ENCODE data around the gene PRELID1.

The PRELID1 gene

DNA sequence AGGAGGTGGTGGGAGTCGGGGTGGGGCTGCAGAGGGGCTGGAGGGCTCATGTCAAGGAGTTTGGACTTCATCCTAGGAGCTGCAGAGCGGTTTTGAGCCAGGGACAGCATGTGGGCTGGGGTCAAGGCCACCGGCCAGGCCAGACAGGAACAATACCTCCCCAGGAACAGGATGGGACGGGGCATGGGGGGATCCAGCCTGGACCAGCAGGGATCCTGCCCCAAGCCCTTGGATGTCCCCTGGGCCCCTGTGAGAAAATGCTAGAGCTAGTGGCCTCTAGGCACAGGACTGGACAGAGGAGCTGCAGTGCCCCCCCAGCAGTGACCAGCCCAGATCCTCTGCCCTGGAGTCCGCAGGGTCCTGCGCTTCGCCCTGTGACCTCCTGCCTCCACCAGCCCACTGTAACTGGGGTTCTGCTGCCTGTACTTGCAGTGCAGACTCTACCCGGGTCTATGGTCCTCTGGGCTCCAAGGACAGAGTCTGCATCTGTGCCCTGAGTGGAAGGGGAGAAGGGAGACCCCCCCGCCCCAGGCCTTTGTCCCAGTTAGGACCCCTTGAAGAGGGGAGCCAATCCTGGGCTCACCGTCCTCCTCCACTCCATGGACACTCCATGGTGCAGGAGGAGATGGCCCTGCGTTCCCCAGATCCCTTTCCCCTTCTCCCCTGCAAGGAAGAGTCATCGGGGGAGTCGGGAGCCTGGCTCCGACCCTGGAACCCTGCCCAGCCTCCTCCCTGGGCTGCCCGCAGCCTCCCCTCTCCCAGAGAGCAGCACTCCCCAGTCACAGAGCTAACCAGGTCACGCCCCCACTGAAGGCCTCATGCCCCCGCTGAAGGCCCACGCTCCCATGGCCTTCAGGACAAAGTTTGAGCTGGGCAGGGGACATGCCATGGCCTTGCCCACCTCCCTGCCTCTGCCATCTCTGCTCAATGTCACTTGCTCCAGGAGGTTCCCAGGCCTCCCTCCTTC, 11.1 kb downstream of the PRELID1 start:
- DNase-seq: no peak

DNA sequence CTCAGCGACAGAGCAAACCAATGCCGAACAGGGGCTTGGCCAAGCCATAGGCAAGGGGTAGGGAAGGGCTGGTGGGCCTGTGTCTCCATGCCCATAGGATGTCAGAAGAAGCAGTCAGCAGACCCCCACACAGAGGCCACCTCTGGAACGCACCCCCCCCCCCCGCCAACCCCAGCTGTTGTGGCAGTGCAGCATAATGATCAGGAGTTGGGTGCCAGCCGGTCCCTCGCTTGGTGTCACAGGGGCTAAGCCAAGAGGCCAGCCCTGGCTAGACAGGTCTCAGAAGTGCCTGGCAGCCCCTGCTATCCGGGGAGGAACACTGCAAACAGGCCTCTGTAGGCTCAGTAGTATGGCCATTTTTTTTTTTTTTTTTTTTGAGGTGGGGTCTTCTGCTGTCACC, 11.8 kb downstream of the PRELID1 start:
- no peak for DNase-seq

DNA sequence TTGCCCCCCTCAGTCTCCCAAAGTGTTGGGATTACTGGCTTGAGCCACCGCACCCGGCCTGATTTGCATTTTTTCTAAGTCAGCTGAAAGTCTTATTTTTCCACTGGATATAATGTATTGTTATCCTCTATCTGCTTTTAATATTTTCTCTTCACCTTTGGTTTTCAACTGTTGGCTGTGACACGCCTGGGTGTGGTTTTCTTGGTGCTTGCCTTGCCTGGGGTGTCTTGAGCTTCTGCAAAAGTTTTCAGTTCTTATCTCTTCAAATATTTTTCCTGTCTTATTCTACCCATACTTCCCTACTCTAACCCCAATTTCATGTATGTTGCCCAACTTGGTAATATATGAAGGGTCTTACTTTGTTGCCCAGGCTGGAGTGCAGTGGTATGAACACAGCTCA, 12.4 kb downstream of the PRELID1 start:
- no peak for DNase-seq

DNA sequence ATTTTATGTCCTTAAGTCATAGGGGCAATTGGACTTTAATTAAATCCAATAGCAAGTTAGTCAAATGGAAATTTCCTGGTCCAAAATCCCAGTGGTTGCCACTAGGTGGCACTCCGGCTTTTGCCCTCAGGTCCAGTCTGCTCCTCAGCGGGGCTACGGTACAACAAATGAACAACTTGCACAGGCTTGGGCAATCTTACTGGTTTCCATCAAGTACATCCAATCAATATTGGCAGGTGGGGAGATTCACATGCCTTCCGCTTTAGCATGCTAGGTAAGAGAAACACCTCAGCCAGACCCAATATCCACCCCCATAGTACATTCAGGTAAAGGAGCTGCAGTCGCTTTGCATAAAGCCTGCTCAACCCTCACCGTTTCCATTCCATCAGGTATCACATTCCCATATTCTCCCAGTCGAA, 14.4 kb downstream of the PRELID1 start:
- peak; percentile 83 for DNase-seq

DNA sequence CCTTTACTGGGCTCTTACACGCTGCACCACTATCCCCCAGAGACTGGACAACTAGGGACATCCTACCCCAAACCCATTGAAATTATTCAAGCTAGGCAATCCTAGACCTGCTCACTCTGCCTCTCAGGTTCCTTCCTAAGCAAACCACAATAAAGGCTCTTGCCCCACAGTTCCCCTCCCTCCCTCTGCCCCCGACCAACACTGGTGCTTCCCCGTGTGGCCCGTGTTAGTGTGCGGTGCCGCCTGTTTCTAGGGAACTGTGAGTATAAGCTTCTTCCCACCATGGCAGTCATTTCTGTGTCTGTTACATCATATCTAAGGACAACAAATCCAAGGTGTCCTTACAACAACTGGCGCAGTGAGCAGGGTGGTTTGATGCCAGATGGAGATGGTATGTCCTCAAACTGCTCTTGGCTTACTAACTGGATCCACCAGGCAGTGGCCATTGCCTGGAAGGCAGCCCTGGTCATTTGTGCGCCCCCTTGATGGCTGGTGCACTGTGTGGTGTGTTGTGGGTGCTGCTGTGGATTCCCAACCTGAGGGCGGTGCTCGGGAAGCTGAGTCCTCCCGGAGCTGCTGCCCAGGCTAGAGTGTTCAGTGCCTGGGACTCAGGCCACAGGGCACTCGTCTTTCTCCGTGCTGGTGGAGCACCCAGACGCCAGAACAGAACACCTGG, 16.5 kb downstream of the PRELID1 start:
- DNase-seq: no peak

DNA sequence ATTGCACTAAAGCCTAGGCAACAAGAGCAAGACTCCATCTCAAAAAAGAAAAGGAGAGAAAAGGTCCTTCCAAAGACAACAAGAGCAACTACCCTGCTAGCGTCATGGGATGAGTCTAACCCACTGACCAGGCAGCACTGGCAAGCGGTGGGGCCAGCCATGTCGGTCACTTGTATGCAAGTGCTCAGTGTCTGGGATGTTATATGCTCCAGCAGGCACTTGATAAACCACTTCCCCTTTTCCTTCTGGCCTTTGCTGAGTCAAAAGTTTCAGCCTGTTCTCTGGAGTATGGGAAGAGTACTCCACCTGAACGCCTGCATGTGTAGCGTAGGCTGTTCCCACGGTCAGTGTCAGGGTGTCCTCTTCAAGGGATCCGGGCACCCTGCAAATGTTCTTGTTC, 17.3 kb downstream of the PRELID1 start:
- DNase-seq: no peak

DNA sequence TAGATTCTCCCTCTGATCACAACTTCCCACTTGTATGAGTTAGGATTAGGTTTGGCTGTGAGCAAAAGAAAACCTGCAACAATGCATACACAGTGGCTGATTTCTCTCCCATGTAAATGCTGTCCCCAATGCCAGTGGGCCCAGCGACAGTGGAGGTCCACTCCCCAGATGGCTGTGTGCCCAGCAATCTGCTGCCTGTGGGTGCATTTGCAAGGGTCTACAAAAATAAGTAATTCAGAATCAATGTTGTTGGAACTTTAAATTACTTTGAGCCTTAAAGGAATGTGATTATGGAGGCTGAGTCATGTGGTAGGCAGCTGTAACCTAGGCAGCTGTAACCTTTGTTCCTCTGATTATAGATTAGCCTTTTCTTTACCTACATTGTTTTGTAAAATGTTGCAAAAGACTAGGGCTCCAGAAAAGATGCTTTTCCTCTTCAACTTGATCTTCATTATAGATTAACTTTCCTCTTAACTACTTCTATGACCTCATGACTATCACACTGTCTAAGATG, 22.3 kb downstream of the PRELID1 start:
- peak; percentile 55 for DNase-seq

DNA sequence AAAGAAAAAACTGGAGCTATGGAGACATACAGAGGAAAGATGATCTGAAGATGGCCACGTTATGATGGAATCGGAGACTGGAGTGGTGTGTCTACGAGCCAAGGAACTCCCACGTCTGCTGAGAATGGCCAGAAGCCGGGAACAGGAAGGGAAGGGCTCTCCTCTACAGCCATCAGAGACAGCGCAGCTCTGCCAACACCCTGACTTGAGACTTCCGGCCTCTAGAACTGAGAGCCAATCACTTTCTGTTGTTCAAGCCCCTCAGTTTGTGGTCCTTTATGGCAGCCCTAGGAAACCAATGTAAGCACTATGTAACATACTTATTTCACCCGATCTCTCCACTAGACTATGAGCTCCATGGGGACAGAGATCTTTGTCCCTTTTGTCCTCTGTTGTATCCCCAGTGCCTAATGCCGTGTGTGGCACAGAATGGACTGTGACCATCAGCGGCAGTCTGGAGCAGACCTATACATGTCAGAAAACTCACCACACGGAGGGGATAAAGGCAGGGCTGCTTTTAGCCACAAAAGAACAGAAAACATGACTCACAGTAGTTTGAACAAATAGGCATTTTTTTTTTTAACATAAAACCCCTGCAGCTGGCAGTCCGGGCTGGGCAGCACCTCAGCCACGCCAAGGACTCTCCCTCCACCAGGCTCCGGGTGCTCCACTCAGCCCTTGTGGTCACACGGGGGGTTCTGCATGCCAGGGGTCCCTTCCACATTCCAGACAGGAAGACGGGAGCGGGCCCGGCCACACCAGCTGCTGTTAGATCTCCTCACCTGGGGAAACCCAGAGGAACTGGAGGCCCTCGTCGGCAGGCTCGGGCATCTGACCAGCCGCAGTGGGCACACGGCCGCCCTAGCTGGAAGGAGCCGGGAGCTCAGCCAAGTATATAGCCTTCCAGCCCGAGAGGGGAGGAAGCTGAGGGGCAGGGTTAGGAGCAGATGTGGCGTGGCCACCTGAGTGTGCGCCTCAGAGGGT, 24.2 kb downstream of the PRELID1 start:
- no peak for DNase-seq

DNA sequence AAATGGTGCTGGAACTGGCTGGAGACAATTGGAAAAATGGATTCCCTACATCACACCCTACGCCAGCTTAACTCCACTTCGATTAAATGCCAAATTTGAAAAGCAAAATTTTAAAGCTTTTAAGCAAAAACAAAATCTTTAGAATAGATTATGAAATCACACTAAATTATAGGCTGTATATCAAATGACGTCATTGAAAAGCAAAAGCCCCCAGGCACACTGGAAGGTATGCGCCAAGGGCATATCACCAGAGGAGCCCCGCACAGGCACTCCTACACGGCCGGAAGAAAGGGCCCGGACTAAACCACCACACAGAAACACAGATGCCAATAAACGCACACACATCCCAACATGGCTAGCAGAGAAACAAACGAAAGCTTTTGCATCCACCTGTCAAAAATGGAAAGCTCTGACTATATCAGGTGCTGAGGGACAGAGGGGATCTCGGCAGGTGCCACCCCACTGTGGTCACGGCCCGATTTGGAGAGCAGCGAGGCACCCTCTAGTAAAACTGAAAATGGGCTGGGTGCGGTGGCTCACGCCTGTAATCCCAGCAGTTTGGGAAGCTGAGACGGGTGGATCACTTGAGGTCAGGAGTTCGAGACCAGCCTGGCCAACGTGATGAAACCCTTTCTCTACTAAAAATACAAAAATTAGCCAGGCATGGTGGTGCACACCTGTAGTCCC, 25.1 kb downstream of the PRELID1 start:
- no peak for DNase-seq

DNA sequence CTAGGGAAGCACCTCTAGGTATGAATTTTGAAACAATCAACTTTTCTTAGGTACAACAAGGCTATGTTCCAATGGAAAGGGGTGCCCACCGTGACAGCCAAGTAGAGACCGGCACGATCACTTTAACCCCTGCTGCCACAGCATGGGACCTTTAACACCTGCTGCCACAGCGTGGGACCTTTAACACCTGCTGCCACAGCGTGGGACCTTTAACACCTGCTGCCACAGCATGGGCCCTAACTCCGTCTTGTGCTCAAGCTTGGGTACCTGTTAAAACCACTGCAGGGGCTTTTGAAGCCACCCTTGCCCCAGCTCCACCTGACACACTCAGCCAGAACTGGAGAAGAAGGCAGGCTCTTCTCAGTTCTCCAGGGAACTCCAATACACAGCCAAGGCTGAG, 26.3 kb downstream of the PRELID1 start:
- no peak for DNase-seq

DNA sequence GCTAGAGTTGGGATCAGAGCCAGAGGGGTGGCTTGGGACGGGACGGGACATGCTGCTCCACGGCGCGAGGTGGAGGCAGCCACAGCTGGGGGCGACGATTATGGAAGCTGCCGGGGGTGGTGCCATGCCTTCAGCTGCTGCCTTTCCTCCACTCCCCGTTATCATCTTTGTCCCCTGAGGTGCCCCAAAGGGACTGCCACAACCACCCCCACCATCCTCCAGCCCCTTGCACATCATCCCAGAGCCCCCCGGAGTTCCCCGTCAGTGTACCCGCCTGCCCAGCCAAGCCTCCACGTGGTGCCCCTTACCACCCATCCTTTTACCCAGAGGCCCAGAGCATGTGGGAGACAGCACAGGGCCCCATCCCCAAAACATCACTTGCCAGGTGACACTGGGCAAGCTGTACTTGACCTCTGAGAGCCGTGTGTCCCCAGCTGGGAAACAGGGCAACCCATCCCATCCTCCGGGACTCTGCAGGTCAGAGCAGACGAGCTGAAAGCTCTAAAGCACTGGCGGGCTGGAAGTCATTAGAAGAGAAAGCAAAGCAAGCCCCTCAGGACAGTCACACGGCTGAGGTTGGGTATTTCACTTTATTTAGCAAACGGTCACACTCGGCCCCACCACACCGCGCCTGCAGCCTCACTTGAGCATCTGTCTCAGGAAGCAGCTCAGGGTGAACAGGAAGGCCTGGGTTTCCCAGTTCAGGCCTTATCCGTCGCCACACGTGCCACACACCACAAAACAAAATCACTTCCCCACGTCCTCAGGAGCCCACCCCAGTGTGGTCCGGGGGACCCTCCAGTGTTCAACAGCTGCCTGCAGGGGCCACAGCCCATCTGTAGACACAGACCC, 27.6 kb downstream of the PRELID1 start:
- no peak for DNase-seq

DNA sequence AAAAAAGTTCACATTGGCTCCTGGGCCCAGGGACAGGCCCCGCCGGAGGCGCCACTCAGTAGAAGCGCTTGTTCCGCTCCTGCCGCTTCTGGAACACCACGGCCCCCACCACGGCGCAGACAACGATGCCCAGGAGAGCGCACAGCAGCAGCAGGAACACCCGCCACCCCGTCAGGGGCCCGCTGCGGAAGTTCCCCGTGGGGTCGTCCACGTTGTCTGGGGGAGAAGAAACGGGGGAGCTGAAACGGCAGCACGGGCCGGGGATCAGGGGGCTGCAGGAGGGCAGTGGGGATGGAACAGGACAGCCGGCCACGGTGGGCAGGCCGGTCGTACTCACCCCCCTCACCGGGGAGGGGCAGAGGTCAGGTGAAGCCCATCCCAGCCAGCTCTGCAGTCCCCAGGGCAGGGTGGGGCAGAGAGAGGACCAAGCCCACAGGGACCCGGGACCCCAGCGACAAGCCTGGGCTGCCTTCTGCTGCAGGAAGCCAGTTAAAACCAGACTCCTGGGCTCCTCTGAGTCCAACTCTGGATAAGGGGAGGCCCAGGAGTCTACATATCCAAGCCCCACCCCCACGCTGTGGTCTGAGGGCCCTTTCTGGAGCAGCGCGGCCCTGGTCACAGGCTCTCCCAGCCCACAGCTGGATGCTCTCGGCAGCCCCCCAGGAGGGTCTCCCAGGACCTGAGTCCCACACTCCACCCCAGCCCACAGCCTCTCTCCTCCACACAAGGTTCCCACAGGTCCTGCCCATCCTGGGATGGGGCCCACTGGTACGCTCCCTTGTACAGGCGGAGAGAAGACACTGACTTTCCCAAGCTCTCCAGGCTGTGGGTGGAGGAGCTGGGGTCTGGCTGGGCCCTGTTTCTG, 28.7 kb downstream of the PRELID1 start:
- no peak for DNase-seq

DNA sequence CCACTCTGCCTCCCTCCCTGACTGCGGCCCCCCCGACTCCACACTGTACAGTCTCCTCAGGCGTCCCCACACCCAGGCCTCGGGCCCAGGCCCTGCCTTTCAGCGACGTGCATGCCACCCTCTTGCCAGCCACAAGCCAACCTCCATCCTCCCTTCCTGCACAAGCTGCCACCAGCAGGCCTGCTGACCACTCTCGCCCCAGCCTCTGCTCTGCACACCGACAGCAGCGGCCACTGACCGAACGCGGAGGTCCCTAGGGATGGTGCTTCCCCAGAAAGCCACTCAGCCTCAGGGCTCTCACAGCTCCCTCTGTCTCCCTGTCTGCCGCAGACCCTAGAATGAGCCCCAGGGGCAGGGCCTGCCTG, 29.3 kb downstream of the PRELID1 start:
- DNase-seq: no peak

DNA sequence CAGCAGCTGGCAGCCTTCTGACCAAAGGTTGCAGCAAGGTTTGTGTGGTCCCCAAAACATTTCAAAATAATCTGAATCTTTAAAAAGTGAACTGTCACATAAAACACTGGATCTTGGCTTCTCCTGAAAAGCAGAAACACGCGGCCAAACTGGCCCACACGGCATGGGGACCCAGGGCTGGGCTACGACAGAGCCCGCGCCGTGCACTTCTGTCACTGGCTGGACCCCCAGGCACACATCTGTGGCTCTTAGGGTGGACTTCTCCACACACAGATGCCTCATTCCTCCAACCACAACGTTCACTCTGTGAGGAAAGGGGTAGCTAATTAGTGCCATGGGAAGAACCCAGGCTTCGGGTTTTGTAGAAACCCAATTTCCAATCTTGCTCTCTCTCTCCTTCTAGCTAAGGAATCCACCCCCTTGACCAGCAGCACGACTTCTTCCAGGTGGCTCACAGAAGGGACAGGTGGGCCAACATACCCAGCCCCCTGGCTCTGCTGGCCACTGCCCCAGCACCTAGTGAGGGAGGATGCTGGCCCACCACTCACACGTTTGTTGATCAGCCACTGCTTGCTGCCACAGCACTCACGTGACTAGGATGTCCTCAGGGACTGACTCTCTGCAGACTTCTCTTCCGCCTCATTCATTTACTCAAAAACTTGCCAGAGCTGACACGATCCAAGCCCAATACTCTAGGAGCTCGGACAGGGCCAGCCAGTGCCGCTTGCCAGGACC, 30.0 kb downstream of the PRELID1 start:
- DNase-seq: no peak

DNA sequence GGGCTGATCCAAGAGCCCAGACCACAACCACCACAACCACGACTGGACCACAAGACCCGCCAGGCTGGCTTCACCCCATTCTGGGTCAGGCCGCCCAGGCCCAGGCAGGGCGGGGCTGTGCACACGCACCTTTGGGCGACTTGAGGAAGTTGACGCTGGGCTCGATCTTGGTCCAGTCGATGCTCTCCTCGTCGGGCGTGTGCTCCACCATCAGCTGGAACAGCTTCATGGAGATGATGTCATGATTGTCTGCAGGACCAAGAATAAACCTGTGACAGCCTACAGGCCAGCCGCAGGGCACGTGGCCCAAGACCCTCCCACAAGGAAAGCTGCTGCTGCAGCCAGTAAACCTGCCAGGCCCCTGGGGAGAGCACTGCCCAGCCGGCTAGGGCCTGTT, 30.6 kb downstream of the PRELID1 start:
- no peak for DNase-seq

DNA sequence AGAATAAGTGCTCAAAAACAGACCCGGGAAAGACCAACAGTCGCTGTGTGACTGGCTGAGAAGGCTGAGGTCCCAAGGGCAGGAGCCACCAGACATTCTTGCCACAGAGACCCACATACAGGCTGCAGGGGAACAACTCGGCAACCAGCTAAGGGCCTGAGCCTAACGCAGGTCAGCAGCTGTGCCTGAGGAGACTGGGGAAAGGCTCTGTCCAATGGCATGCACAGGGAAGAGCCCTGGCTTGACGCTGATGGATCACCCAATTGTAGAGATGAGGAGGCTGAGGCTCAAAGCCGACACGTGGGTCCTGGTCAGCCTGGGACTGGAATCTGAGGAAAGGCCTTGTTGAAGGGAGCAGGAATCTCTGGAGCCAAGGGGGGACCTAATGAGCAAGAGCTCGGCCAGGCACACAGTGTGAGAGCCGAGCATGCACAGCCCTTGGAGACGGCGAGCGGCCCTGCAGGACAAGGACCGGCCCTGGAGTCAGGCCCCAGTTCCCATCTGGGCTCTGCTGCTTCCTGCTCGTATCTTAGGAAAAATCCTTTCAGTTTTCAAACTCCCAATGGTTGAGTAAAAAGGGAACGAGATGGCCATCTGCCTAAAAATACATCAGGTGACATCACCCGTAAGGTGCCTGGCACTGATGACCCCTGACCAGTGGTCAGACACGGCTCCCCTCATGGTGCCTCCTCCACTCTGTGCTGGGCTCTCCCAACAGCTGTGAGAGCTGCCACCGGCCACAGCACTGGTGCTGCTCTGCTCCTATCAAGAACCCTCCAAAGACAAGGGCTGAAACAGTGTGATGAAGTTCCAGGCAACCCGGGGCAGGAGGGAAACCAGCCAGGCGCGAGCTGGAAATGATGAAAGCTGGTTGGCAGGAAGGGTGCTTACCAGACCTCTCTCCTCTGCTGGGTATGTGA, 31.4 kb downstream of the PRELID1 start:
- DNase-seq: no peak

DNA sequence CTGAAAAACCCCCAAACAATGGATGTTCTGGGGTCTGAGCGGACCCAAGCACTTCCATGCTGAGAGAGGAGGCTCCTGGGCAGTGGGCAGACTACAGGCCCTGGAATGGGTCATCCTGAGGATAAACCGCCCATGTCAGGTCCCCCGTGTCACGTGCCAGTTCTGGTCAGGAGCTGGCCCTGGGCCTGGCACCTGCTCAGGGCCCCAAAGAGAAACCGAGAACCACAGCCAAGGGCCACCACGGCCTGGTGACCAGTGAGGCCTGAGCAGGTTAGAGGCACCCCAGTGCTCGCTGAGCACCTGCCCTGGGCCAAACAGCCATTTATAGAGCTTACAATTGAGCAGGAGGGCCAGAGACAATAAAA, 32.1 kb downstream of the PRELID1 start:
- DNase-seq: no peak

DNA sequence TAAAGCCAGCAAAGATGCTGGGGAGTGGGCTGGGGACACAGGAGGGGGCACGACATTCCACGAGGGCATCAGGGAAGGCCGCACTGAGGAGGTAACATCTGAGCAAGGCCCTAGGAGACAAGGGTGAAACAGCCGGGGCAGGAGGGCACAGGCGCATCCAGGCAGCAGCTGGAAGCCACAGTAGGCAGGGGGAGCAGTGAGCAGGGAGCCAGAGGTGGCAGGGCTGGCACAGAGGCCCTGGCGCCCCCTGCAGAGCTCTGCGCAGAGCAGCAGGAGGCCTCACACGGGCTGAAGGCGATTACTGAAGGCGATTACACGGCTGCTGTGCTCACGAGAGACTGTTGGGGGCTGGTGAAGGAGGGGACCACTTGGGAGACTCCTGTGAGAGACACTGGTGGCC, 32.5 kb downstream of the PRELID1 start:
- peak; percentile 75 for DNase-seq
